Lower lobe of right lung (tissue), 2 donors: ENCODE measurements around the gene TAC4. TPM values are rescaled to one million over a fixed set of nuclear protein-coding genes. Genes with fewer than 3 reads are reported as not detected.

Source experiments
- ATAC-seq, 2 donors: fragments of 200-7000 bp; cut with Tn5 transposase; one replicate each; pipeline ENCODE4 v1.9.1; 2020 to 2022; ENCODE audit warnings: mild to moderate bottlenecking in 2 of 2, moderate library complexity in 2 of 2
- DNase-seq: peaks from one replicate; pipeline ENCODE4 v3.0.0-alpha.2; 2020
- H3K27ac ChIP-seq: fragments of 200-600 bp; one replicate; pipeline ENCODE4 v1.8.0; 2022
- H3K27me3 ChIP-seq: fragments of 200-600 bp; one replicate; pipeline ENCODE4 v1.8.0; 2022; ENCODE audit warnings: low read depth
- H3K36me3 ChIP-seq: fragments of 200-600 bp; one replicate; pipeline ENCODE4 v1.8.0; 2022; ENCODE audit warnings: mild to moderate bottlenecking
- H3K4me1 ChIP-seq: fragments of 200-600 bp; one replicate; pipeline ENCODE4 v1.8.0; 2022
- H3K4me3 ChIP-seq: fragments of 200-600 bp; one replicate; pipeline ENCODE4 v1.8.0; 2022; ENCODE audit warnings: mild to moderate bottlenecking
- H3K9me3 ChIP-seq: fragments of 200-600 bp; one replicate; pipeline ENCODE4 v1.8.0; 2022
- intact Hi-C: fragments of 100-400 bp; cut with DNase I; formaldehyde crosslinking; loops from one replicate; pipeline ENCODE4 v1.11.0; 2022
- total RNA-seq: library from RNA; stranded (reverse); fragmentation: NEBNext Ultra II Directional; extraction: Animal tissue kit (Norgen Biotek cat#: 25700); gene quantifications from one replicate; pipeline ENCODE4 v1.2.1, GENCODE V29; 2021
- TF ChIP-seq, protein P1 (sequence below): fragments of 200-600 bp; IDR thresholded peaks from one replicate; pipeline ENCODE4 v1.8.0; 2022; ENCODE audit warnings: antibody characterized with exemption, mild to moderate bottlenecking
- donor health status: DM: no; HTN: yes; CAD: no; lungs with severe emphysema.

The TAC4 gene
- total RNA-seq, 1 donor from 2014 or later, result not detected

DNA sequence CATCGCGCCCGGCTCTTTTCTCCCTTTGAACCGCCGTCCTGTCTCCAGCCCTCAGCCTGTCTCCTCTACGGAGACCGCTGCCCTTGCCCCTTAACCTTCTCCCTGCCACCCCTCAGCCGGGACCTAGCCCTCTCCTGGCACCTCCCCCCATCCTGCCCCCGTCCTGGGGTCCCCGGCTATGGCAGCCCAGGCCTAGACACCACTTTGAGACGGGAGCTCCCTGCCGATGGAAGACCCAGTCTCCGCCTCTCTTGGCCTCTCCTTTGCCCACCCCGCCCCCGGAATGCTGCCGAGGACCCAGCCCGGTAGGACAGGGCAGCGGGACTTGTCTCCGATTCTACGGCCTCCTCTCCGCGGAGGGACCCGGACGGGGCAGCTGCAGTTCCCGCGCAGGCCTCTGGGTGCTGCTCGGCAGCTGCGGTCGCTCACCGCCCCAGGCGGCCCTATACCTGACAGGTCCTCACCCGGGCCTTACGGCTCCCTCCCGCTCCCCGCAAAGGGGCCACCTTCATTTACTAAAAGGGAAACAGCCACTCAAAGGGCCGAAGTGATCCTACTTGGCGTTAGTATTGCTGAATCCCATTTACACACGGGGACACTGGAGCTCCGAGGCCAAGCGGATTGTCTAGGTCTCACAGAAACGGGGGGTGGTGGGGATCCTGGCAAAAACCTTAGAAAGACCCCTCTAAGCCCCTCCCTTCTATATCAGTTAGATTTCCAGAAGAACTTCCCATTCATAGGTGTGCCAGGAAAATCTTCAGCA, 32.6 kb upstream of the TAC4 start:
- Histone ChIP-seq H3K4me1 (peaks cover 9% of the 10 kb centered on the region), H3K9me3 (no peaks in the 10 kb centered on the region), H3K27me3 (peaks cover 52% of the 10 kb centered on the region), H3K27ac (no peak overlapping the region), H3K4me3 (no peak overlapping the region), H3K36me3 (no peaks in the 10 kb centered on the region)
- DNase-seq (peak; percentile 87), ATAC-seq (peak; percentile 95)
- TF ChIP-seq, protein P1, sequence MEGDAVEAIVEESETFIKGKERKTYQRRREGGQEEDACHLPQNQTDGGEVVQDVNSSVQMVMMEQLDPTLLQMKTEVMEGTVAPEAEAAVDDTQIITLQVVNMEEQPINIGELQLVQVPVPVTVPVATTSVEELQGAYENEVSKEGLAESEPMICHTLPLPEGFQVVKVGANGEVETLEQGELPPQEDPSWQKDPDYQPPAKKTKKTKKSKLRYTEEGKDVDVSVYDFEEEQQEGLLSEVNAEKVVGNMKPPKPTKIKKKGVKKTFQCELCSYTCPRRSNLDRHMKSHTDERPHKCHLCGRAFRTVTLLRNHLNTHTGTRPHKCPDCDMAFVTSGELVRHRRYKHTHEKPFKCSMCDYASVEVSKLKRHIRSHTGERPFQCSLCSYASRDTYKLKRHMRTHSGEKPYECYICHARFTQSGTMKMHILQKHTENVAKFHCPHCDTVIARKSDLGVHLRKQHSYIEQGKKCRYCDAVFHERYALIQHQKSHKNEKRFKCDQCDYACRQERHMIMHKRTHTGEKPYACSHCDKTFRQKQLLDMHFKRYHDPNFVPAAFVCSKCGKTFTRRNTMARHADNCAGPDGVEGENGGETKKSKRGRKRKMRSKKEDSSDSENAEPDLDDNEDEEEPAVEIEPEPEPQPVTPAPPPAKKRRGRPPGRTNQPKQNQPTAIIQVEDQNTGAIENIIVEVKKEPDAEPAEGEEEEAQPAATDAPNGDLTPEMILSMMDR, result peak; percentile 99
- intact Hi-C loops, result no loop called here

DNA sequence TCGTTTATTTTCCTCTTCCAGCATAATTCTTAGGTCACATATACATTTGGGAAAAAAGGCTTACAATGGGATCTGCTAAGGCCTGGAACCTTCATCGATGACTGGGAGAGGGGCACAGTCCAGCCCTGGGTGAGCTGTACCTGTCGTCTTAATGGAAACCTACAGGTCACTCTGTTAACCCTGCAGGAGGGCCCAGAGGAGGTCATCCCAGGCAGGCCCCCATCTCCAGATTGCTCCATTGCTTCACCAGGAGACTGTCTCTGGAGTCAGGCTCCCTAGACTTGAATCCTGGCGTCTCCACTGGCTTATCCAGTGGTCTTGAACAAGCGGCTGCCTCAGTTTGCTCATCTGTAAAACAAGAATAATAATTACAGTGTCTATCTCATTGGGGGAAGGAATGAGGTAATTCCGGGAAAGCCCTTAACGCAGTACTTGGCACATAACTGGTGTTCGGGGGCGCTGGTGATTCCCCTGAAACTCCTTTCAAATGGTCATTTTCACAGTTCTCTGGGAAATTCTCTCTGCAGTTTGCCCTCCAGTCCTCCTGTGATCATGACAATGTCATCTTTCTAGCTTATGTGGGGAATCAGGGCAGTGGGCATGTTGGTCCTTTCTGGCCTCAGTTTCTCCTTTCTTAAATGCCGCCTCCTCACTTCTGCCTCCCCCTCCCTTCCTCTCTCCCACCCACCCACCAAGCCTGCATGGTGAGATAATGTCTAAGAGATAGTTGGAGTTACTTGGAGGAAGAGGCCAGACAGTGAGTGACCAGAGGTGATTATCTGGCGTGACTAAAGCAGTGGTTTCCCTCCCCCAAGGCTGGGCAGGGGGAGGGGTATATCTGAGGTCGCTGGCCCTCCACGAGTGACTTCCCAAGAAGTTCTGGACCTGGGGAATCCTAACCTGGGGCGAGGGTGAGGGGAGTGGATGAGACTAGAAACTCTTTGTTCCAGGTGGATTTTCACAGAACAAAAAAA, 31.3 kb upstream of the TAC4 start:
- intact Hi-C loops, result no loop called here
- Histone ChIP-seq H3K4me1 (peaks cover 9% of the 10 kb centered on the region), H3K4me3 (no peak overlapping the region), H3K36me3 (no peaks in the 10 kb centered on the region), H3K27ac (no peak overlapping the region), H3K27me3 (peaks cover 53% of the 10 kb centered on the region), H3K9me3 (no peaks in the 10 kb centered on the region)
- no peak for DNase-seq
- TF ChIP-seq, protein P1, result no peak
- no peak for ATAC-seq

DNA sequence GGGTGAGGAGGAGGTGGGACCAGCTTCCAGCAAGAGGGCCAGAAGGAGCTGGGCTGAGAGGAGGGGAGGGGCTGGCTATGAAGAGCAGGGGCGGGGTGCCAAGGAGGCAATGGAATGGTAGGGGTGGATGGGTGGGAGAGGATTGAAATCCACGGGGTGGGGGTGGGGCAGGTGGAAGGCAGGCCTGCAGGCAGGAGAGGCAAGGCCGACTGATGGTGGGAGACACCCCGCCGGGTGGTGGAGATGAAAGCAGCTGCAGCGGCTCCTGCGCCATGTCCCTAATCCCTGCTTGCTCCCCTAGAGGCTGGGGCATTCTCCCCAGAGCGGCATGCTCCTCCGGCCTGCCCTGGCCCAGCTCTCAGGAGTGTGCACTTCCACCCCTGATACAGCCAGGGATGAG, 27.8 kb upstream of the TAC4 start:
- Histone ChIP-seq H3K27ac (no peak overlapping the region), H3K27me3 (peaks cover 33% of the 10 kb centered on the region), H3K36me3 (no peaks in the 10 kb centered on the region), H3K9me3 (no peaks in the 10 kb centered on the region), H3K4me1 (peaks cover 6% of the 10 kb centered on the region), H3K4me3 (no peak overlapping the region)
- TF ChIP-seq, protein P1, result no peak
- intact Hi-C loops, result no loop called here
- ATAC-seq (no peak), DNase-seq (no peak)

DNA sequence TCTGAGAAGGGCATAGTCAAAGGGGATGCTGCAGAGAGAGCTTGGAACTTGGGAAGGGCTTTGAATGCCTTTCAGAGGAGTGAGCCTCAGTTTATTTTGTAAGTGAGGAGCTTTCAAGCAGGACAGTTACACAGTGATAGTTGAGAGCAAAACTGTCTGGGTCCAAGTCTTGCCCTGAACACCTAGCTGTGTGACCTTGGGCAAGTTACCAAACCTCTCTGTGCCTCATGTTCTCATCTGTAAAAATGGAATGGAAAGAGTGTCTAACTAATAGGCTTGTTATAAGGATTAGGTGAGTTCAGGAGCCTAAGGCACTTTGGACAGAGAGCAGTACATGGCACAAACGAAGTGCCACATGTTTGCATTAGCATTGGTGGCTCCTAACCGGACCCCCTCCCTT, 27.0 kb upstream of the TAC4 start:
- DNase-seq, result no peak
- intact Hi-C loops, result no loop called here
- TF ChIP-seq, protein P1, result no peak
- no peak for ATAC-seq
- H3K36me3 ChIP-seq, result no peaks in the 10 kb centered on the region
- no peaks in the 10 kb centered on the region for H3K4me1 ChIP-seq
- no peak overlapping the region for H3K27ac ChIP-seq
- peaks cover 25% of the 10 kb centered on the region for H3K27me3 ChIP-seq
- H3K4me3 ChIP-seq, result no peak overlapping the region
- no peaks in the 10 kb centered on the region for H3K9me3 ChIP-seq

DNA sequence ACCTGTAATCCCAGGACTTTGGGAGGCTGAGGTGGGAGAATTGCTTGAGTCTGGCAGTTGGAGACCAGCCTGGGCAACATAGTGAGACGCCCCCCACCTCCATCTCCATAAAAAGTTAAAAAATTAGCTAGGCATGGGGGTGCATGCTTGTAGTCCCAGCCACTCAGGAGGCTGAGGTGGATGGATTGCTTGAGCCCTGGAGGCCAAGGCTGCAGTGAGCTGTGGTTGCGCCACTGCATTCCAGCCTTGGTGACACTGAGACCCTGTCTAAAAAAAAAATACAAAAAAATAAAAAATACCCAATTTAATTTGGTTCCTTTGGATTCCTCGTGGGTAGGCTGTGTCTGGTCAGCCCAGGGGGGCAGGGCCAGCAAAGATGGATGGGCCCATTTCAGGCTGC, 26.1 kb upstream of the TAC4 start:
- no peaks in the 10 kb centered on the region for H3K36me3 ChIP-seq
- H3K27me3 ChIP-seq, result peaks cover 15% of the 10 kb centered on the region
- H3K4me1 ChIP-seq, result no peaks in the 10 kb centered on the region
- no peak overlapping the region for H3K4me3 ChIP-seq
- DNase-seq (no peak), ATAC-seq (no peak)
- no peaks in the 10 kb centered on the region for H3K9me3 ChIP-seq
- TF ChIP-seq, protein P1, result no peak
- no peak overlapping the region for H3K27ac ChIP-seq
- intact Hi-C loops, result no loop called here
